Stimulated activated CD4-positive, alpha-beta T cell treated with anti-CD3 and anti-CD28 coated beads, TNF-alpha, amount 100 ng/mL, for 24 hours (primary cell): Measurements from ENCODE around the gene THSD4.
"Not testable (repeated sequence)": the region's sequence is repeated elsewhere in the genome, so short reads cannot be mapped to it uniquely, and the experiment has no call there.

Source experiments
- DNase-seq, 3 experiments: peaks; one replicate each; pipeline ENCODE4 v3.0.0-alpha.2; 2020; ENCODE audit warnings: low read depth in 3 of 3

THSD4 gene

GRCh38 chr15:71350622-71351378 lies 235.5 kb downstream of the THSD4 start:
- no peak for DNase-seq

- DNase-seq = no peak
These were observed 236.9 kb downstream of the THSD4 start for GRCh38 chr15:71352125-71352524.

GRCh38 chr15:71352765-71353164 lies 237.5 kb downstream of the THSD4 start:
- no peak for DNase-seq

- no peak for DNase-seq
These were observed 237.9 kb downstream of the THSD4 start for GRCh38 chr15:71353171-71353570.

GRCh38 chr15:71355268-71355667 lies 240.0 kb downstream of the THSD4 start:
- DNase-seq = no peak

- no peak for DNase-seq
These were observed 242.1 kb downstream of the THSD4 start for GRCh38 chr15:71357321-71357732.

GRCh38 chr15:71357967-71358366 lies 242.7 kb downstream of the THSD4 start:
- no peak for DNase-seq

- DNase-seq = no peak
These were observed 244.0 kb downstream of the THSD4 start for GRCh38 chr15:71359246-71359645.

GRCh38 chr15:71362556-71362955 lies 247.3 kb downstream of the THSD4 start:
- DNase-seq = no peak

GRCh38 chr15:71362987-71363968 lies 248.0 kb downstream of the THSD4 start:
- DNase-seq = no peak

- no peak for DNase-seq
These were observed 248.9 kb downstream of the THSD4 start for GRCh38 chr15:71364117-71364584.

- DNase-seq = no peak
These were observed 251.3 kb downstream of the THSD4 start for GRCh38 chr15:71366522-71366921.

GRCh38 chr15:71366926-71367325 lies 251.7 kb downstream of the THSD4 start:
- no peak for DNase-seq

- not testable (repeated sequence) for DNase-seq
These were observed 252.5 kb downstream of the THSD4 start for GRCh38 chr15:71367737-71368136.

GRCh38 chr15:71372769-71373168 lies 257.5 kb downstream of the THSD4 start:
- not testable (repeated sequence) for DNase-seq

- DNase-seq = no peak
These were observed 258.6 kb downstream of the THSD4 start for GRCh38 chr15:71373917-71374316.

- DNase-seq = no peak
These were observed 259.5 kb downstream of the THSD4 start for GRCh38 chr15:71374607-71375352.

- no peak for DNase-seq
These were observed 260.7 kb downstream of the THSD4 start for GRCh38 chr15:71375934-71376333.

GRCh38 chr15:71379893-71380292 lies 264.6 kb downstream of the THSD4 start:
- no peak for DNase-seq

- DNase-seq = no peak
These were observed 265.1 kb downstream of the THSD4 start for GRCh38 chr15:71380345-71380744.

GRCh38 chr15:71384501-71384900 lies 269.2 kb downstream of the THSD4 start:
- DNase-seq = no peak

GRCh38 chr15:71385026-71385425 lies 269.8 kb downstream of the THSD4 start:
- DNase-seq = no peak
